NCI-H526 treated with DMSO at 0.1 percent for 48 hours (cell line): ENCODE data around the gene GARS1.
"Not testable (repeated sequence)": the region's sequence is repeated elsewhere in the genome, so short reads cannot be mapped to it uniquely, and the experiment has no call there.

Experiments
- DNase-seq: peaks from one replicate; lab custom pipeline; 2025; lab: John Stamatoyannopoulos, UW

GARS1 gene

GRCh38 chr7:30627026-30627425 is 32.3 kb downstream of the GARS1 start:
- no peak for DNase-seq

GRCh38 chr7:30630986-30631385 is 36.3 kb downstream of the GARS1 start:
- no peak for DNase-seq

GRCh38 chr7:30633223-30633622 is 38.5 kb downstream of the GARS1 start:
- DNase-seq, result no peak

- no peak for DNase-seq
Observed at GRCh38 chr7:30634193-30634626, 39.5 kb downstream of the GARS1 start.

GRCh38 chr7:30634634-30635201 is 40.0 kb downstream of the GARS1 start:
- DNase-seq, result no peak

- no peak for DNase-seq
Observed at GRCh38 chr7:30635798-30636197, 41.1 kb downstream of the GARS1 start.

GRCh38 chr7:30642322-30642721 is 47.6 kb downstream of the GARS1 start:
- not testable (repeated sequence) for DNase-seq

GRCh38 chr7:30642789-30643188 is 48.1 kb downstream of the GARS1 start:
- peak; percentile 17 for DNase-seq

- no peak for DNase-seq
Observed at GRCh38 chr7:30644286-30644955, 49.7 kb downstream of the GARS1 start.

- no peak for DNase-seq
Observed at GRCh38 chr7:30645661-30646060, 51.0 kb downstream of the GARS1 start.

GRCh38 chr7:30646154-30646553 is 51.5 kb downstream of the GARS1 start:
- DNase-seq, result no peak

- no peak for DNase-seq
Observed at GRCh38 chr7:30647589-30648364, 53.1 kb downstream of the GARS1 start.

- DNase-seq, result no peak
Observed at GRCh38 chr7:30648744-30649540, 54.3 kb downstream of the GARS1 start.

- no peak for DNase-seq
Observed at GRCh38 chr7:30649717-30650420, 55.2 kb downstream of the GARS1 start.

- no peak for DNase-seq
Observed at GRCh38 chr7:30650421-30650808, 55.7 kb downstream of the GARS1 start.

- DNase-seq, result no peak
Observed at GRCh38 chr7:30652132-30652531, 57.5 kb downstream of the GARS1 start.

- DNase-seq, result no peak
Observed at GRCh38 chr7:30652698-30653641, 58.3 kb downstream of the GARS1 start.

GRCh38 chr7:30654296-30655090 is 59.8 kb downstream of the GARS1 start:
- DNase-seq, result no peak

- DNase-seq, result no peak
Observed at GRCh38 chr7:30655096-30655970, 60.7 kb downstream of the GARS1 start.
